C4-2B (cell line): ENCODE measurements around the gene CGB1.

Source experiments
- H3K27ac ChIP-seq: fragments of 450-650 bp; 2 replicates; pipeline ENCODE4 v1.5.1; 2017
- CTCF ChIP-seq: fragments of 450-650 bp; conservative IDR thresholded peaks from 2 replicates; pipeline ENCODE4 v1.5.1; 2017; ENCODE audit warnings: mild to moderate bottlenecking
- ZFX ChIP-seq: fragments of 450-650 bp; IDR thresholded peaks from 2 replicates; pipeline ENCODE4 v1.6.1; 2017

CGB1 gene

GRCh38 chr19:49016067-49016839, 20.4 kb downstream of the CGB1 start:
- TF ChIP-seq ZFX, result no peak
- no peak for TF ChIP-seq CTCF
- H3K27ac ChIP-seq, result no peak overlapping the region

GRCh38 chr19:49014870-49015255, 21.8 kb downstream of the CGB1 start:
- TF ChIP-seq ZFX (no peak), CTCF (no peak)
- H3K27ac ChIP-seq, result no peak overlapping the region

- TF ChIP-seq CTCF (no peak), ZFX (no peak)
- no peak overlapping the region for H3K27ac ChIP-seq
Observed at GRCh38 chr19:49014123-49014869, 22.4 kb downstream of the CGB1 start.

- H3K27ac ChIP-seq, result no peak overlapping the region
- TF ChIP-seq CTCF (no peak), ZFX (no peak)
Observed at GRCh38 chr19:49011194-49011593, 25.5 kb downstream of the CGB1 start.

- H3K27ac ChIP-seq, result no peak overlapping the region
- no peak for TF ChIP-seq CTCF
- no peak for TF ChIP-seq ZFX
Observed at GRCh38 chr19:49010453-49010852, 26.2 kb downstream of the CGB1 start.

GRCh38 chr19:49009828-49010227, 26.9 kb downstream of the CGB1 start:
- H3K27ac ChIP-seq, result no peak overlapping the region
- no peak for TF ChIP-seq CTCF
- TF ChIP-seq ZFX, result no peak

- no peak overlapping the region for H3K27ac ChIP-seq
- TF ChIP-seq CTCF, result no peak
- TF ChIP-seq ZFX, result no peak
Observed at GRCh38 chr19:49006905-49007304, 29.8 kb downstream of the CGB1 start.
